Duodenal mucosa (tissue), 2 donors: ENCODE measurements around the gene RASAL2.
"Not testable (repeated sequence)": the region's sequence is repeated elsewhere in the genome, so short reads cannot be mapped to it uniquely, and the experiment has no call there.

Experiments used
- H3K27ac ChIP-seq: one replicate; pipeline ENCODE4 v1.7.0; 2013; ENCODE audit warnings: low read depth, low read length
- H3K27me3 ChIP-seq, 2 donors: one replicate each; pipeline ENCODE4 v1.7.0; 2013; ENCODE audit warnings: low read length in 2 of 2, control low read depth in 1 of 2; ENCODE audit not compliant: insufficient read depth in 2 of 2, control insufficient read depth in 1 of 2
- H3K36me3 ChIP-seq, 2 donors: one replicate each; pipeline ENCODE4 v1.7.0; 2013; ENCODE audit warnings: low read length in 2 of 2, control low read depth in 1 of 2; ENCODE audit not compliant: insufficient read depth in 2 of 2, control insufficient read depth in 1 of 2
- H3K4me1 ChIP-seq, 2 donors: one replicate each; pipeline ENCODE4 v1.7.0; 2013; ENCODE audit warnings: low read length in 2 of 2, control low read depth in 1 of 2; ENCODE audit not compliant: insufficient read depth in 2 of 2, control insufficient read depth in 1 of 2
- H3K4me3 ChIP-seq, 2 donors: one replicate each; pipeline ENCODE4 v1.7.0; 2013; ENCODE audit warnings: low read length in 2 of 2, low read depth in 1 of 2
- H3K9ac ChIP-seq, 2 donors: one replicate each; pipeline ENCODE4 v1.7.0; 2013; ENCODE audit warnings: low read length in 2 of 2, low read depth in 1 of 2
- H3K9me3 ChIP-seq, 2 donors: one replicate each; pipeline ENCODE4 v1.7.0; 2013; ENCODE audit warnings: low read length in 2 of 2, control low read depth in 1 of 2; ENCODE audit not compliant: control insufficient read depth in 1 of 2

RASAL2 gene

DNA sequence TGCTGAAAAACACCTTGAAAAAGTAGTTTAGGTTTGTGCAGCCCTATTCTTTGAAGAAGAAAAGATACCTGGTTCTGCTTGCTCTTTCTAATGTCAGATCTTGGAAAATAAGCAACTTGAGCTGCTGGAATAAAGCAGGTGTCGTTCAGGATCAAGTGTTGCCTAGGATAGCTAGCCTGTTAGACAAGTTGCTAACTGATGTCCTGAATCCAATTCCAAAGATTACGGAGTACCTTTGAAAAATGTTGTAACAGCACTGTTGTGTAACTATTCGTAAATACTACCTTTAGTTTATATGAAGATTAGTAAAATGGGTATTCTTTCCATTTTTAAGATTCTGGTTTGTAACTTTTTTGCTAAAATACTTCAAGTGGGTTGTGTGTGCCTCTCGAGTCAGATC lies 251.3 kb downstream of the RASAL2 start:
- H3K9me3 ChIP-seq = no peaks in the 10 kb centered on the region
- H3K27me3 ChIP-seq = no peaks in the 10 kb centered on the region
- peaks cover 2 to 17% of the 10 kb centered on the region in 2 donors for H3K4me1 ChIP-seq
- H3K27ac ChIP-seq = no peak overlapping the region
- no peaks in the 10 kb centered on the region for H3K36me3 ChIP-seq
- no peak overlapping the region for H3K9ac ChIP-seq
- no peak overlapping the region for H3K4me3 ChIP-seq

DNA sequence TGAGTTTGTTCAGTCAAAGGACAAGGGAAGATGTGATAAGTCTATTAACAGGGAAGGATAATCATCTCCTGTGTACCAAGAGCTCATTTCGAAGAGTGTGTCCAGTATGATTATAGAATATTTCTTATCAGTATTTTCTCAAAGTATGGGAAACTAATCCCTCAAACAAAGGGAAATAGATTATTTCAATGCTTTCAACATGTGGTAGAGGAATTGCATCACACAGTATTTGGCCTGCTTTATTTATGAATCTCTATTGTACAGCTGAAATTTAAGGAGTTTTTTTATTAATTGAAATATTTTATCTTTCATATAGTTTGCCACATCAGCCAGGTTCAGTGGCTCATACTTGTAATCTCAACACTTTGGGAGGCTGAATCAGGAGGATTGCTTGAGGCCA lies 251.9 kb downstream of the RASAL2 start:
- no peaks in the 10 kb centered on the region for H3K36me3 ChIP-seq
- H3K9me3 ChIP-seq = no peaks in the 10 kb centered on the region
- no peak overlapping the region for H3K4me3 ChIP-seq
- H3K4me1 ChIP-seq = peaks cover 2 to 17% of the 10 kb centered on the region in 2 donors
- no peak overlapping the region for H3K9ac ChIP-seq
- H3K27ac ChIP-seq = no peak overlapping the region
- no peaks in the 10 kb centered on the region for H3K27me3 ChIP-seq

DNA sequence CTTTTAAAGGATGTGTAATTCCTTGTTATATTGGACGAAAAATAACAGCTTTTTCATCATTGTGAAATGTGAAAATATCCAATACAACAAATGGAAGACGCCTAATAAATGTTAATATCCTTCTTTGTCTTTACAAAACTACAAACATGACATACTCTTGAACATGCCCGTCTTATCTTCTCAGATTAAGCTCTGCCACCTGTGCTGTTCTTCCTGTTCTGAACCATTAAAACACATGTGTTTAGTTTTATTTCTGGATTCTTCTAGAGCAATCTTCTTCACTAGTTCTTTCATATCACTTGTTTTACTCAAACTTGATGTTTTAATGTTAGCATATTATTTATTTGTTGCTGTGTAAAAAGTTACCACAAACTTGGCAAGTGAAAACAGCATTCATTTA lies 255.9 kb downstream of the RASAL2 start:
- H3K27ac ChIP-seq = no peak overlapping the region
- H3K4me3 ChIP-seq = no peak overlapping the region
- peaks cover 6 to 11% of the 10 kb centered on the region in 2 donors for H3K9me3 ChIP-seq
- H3K36me3 ChIP-seq = no peaks in the 10 kb centered on the region
- H3K9ac ChIP-seq = no peak overlapping the region
- peaks cover 2% of the 10 kb centered on the region in 2 donors for H3K4me1 ChIP-seq
- H3K27me3 ChIP-seq = no peaks in the 10 kb centered on the region

DNA sequence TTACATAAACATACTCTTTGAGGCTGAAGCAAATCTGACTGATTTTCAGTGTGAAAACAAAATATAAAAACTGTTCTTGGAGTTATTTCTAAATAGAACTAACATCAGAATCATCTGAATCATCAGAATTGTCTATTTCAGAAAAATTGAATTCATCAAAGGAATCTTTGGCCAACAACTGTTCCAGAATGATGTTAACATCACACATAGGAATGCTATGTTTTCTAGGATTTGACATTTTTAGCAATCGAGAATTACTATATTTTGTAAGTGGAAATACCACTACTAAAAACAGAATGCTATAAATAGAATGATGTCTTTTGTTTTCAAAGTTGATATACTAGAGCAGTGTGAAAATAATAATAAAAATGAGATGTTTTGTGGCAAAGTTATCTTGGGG lies 258.0 kb downstream of the RASAL2 start:
- H3K9ac ChIP-seq, H3K4me3 ChIP-seq, H3K4me1 ChIP-seq, H3K36me3 ChIP-seq, H3K27me3 ChIP-seq, H3K27ac ChIP-seq: not testable (repeated sequence)
- peaks cover 6 to 11% of the 10 kb centered on the region in 2 donors for H3K9me3 ChIP-seq

DNA sequence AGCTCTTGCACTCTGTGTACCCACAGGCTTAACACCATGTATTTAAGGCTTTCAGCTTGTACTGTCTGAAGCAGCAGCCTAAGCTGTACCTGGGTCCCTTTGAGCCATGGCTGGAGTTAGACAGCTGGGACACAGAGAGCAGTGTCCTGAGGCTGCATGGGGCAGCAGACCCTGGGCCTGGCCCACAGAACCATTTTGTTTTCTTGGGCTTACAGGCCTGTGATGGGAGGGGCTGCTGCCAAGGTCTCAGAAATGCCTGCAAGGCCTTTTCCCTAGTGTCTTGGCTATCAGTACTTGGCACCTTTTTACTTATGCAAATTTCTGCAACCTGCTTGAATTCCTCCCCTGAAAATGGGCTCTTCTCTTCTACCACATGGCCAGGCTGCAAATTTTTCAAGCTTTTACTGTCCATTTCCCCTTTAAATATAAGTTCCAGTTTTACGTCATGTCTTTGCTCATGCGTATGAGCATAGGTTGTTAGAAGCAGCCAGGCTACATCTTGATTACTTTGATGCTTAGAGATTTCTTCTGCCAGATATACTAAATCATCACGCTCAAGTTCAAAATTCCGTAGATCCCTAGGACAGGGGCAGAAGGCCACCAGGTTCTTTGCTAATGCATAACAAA lies 259.0 kb downstream of the RASAL2 start:
- Histone ChIP-seq H3K9ac (no peak overlapping the region), H3K27ac (no peak overlapping the region), H3K36me3 (no peaks in the 10 kb centered on the region), H3K27me3 (no peaks in the 10 kb centered on the region), H3K4me3 (no peak overlapping the region), H3K9me3 (peaks cover 6 to 11% of the 10 kb centered on the region in 2 donors), H3K4me1 (peaks cover 0 to 2% of the 10 kb centered on the region in 2 donors)

DNA sequence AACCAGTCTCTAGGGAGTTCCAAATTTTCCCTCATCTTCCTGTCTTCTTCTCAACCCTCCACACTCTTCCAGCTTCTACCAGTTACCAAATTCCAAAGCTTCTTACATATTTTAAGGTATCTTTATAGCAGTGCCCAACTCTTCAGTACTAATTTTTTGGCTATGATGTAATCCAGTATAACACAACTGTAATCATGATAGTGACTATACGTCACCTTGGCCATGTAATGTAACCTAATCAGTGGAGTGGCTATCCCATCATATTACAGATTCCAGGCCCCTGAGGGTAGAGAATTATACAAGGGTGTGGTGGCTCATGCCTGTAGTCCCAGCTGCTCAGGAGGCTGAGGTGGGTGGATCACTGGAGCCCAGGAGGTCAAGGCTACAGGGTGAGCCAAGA lies 259.6 kb downstream of the RASAL2 start:
- no peak overlapping the region for H3K9ac ChIP-seq
- no peaks in the 10 kb centered on the region for H3K36me3 ChIP-seq
- H3K4me3 ChIP-seq = no peak overlapping the region

DNA sequence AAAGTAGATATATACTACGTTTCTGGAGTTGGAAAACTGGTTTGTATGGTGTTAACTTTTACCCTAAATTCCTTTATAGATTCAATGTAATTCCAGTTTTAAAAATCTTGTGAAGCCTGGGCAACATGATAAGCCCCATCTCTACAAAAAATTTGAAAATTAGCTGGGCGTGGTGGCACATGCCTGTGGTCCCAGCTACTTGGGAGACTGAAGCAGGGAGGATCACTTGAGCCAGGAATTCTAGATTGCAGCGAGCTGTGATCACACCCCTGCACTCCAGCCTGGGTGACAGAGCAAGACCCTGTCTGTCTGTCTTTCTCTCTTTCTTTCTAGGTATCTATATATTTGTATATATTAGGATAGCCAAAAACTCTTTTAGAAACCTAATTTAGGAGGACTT lies 260.9 kb downstream of the RASAL2 start:
- Histone ChIP-seq H3K9me3 (peaks cover 6 to 11% of the 10 kb centered on the region in 2 donors), H3K36me3 (no peaks in the 10 kb centered on the region), H3K27ac (no peak overlapping the region), H3K27me3 (no peaks in the 10 kb centered on the region), H3K9ac (no peak overlapping the region), H3K4me1 (peaks cover 0 to 2% of the 10 kb centered on the region in 2 donors), H3K4me3 (no peak overlapping the region)

More for the DNA sequence above, 259.6 kb downstream of the RASAL2 start:
- peaks cover 0 to 2% of the 10 kb centered on the region in 2 donors for H3K4me1 ChIP-seq
- no peak overlapping the region for H3K27ac ChIP-seq
- H3K9me3 ChIP-seq = peaks cover 6 to 11% of the 10 kb centered on the region in 2 donors
- no peaks in the 10 kb centered on the region for H3K27me3 ChIP-seq

DNA sequence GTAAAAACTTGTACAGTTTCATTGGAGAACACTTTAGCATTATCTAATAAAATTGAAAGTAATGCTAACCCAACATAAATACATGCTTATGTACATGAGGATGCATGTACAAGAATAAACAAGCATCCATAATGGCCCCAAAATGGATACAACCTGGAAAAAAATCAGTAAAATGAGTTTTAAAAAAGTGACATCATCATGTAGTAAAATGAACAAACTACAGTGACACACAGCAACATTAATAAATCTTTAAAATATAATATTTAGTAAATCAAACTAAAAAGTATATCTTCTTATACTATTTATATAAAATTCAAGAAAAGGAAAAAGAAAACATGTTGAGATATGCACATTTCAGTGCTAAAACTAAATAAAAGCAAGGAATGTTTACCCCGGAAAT lies 262.4 kb downstream of the RASAL2 start:
- no peaks in the 10 kb centered on the region for H3K4me1 ChIP-seq
- no peak overlapping the region for H3K27ac ChIP-seq
- H3K27me3 ChIP-seq = no peaks in the 10 kb centered on the region
- no peak overlapping the region for H3K9ac ChIP-seq
- peaks cover 6 to 11% of the 10 kb centered on the region in 2 donors for H3K9me3 ChIP-seq
- H3K36me3 ChIP-seq = no peaks in the 10 kb centered on the region
- no peak overlapping the region for H3K4me3 ChIP-seq

DNA sequence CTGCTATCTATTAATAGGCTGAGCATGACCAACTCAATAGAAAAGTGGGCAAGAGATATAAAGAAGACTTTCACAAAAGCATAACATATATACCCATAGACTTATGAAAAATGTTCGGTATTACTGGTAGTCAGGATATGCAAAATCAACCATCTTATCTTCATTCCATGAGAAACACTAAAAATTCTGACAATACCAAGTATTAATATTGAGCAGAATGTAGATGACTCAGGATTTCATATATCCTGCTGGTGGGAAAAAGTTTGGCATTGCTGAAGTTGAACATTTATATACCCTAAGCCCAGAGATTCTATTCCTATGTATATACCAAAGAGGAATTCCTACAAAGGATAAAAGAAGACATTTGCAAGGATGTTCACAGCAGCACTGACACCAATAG lies 264.6 kb downstream of the RASAL2 start:
- Histone ChIP-seq H3K4me1 (no peaks in the 10 kb centered on the region), H3K9ac (no peak overlapping the region), H3K27ac (no peak overlapping the region), H3K9me3 (no peaks in the 10 kb centered on the region), H3K4me3 (no peak overlapping the region), H3K27me3 (no peaks in the 10 kb centered on the region), H3K36me3 (no peaks in the 10 kb centered on the region)

DNA sequence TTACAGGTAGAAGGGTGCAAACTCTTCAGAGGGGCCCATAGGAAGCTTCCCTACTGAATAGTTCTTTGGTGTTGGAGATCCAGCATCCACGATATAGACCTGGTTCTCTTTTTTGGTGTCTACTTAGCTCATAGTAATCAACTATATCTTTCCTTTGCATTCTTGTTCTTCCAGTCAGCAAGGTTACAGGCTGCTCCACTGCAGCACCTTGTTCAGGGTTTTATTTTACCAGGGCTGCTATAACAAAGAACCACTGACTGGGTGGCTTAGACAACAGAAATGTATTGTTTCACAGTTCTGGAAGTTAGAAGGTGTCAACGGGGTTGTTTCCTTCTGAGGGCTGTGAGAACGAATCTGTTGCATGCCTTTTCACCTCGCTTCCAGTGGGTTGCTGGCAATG lies 266.5 kb downstream of the RASAL2 start:
- no peaks in the 10 kb centered on the region for H3K27me3 ChIP-seq
- no peak overlapping the region for H3K27ac ChIP-seq
- peaks cover 0 to 5% of the 10 kb centered on the region in 2 donors for H3K4me1 ChIP-seq
- no peaks in the 10 kb centered on the region for H3K36me3 ChIP-seq
- no peak overlapping the region for H3K4me3 ChIP-seq
- no peak overlapping the region for H3K9ac ChIP-seq
- no peaks in the 10 kb centered on the region for H3K9me3 ChIP-seq

DNA sequence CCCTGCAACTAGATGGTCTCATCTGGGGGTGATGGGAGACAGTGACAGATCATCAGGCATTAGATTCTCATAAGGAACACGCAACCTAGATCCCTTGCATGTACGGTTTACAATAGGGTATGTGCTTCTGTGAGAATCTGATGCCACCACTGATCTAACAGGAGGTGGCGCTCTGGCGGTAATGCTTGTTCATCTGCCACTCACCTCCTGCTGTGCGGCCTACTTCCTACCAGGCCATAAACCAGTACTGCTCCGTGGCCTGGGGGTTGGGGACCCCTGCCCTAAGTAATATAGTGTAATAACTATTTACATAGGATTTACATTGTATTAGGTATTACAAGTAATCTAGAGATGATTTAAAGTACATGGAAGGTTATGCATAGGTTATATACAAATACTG lies 267.9 kb downstream of the RASAL2 start:
- Histone ChIP-seq H3K9me3 (no peaks in the 10 kb centered on the region), H3K36me3 (no peaks in the 10 kb centered on the region), H3K4me1 (peaks cover 0 to 5% of the 10 kb centered on the region in 2 donors), H3K4me3 (no peak overlapping the region), H3K9ac (no peak overlapping the region), H3K27ac (no peak overlapping the region), H3K27me3 (no peaks in the 10 kb centered on the region)
